NCI-H2107 treated with DMSO at 0.1 percent for 48 hours (cell line): Measurements from ENCODE around the gene ITGA5.

ENCODE experiments used
- DNase-seq: peaks from one replicate; lab custom pipeline; 2025; ENCODE audit not compliant: unreplicated experiment; lab: John Stamatoyannopoulos, UW

ITGA5 gene

GRCh38 chr12:54373649-54374561 lies 45.2 kb downstream of the ITGA5 start:
- DNase-seq: no peak

GRCh38 chr12:54372113-54372806 lies 46.8 kb downstream of the ITGA5 start:
- peak; percentile 24 for DNase-seq

- no peak for DNase-seq
Observed at GRCh38 chr12:54371328-54372112, 47.5 kb downstream of the ITGA5 start.

GRCh38 chr12:54370171-54370730 lies 48.8 kb downstream of the ITGA5 start:
- DNase-seq: no peak

- no peak for DNase-seq
Observed at GRCh38 chr12:54369597-54370131, 49.4 kb downstream of the ITGA5 start.

- peak; percentile 74 for DNase-seq
Observed at GRCh38 chr12:54368709-54369596, 50.1 kb downstream of the ITGA5 start.

GRCh38 chr12:54368025-54368708 lies 50.9 kb downstream of the ITGA5 start:
- DNase-seq: no peak

- DNase-seq: no peak
Observed at GRCh38 chr12:54364413-54364812, 54.7 kb downstream of the ITGA5 start, which contains the start of gene GPR84. Gene GPR84 (minus strand): TSS chr12:54364486. CDS start chr12:54363851, 635 bp downstream.

- no peak for DNase-seq
Observed at GRCh38 chr12:54363618-54364017, 55.4 kb downstream of the ITGA5 start.

GRCh38 chr12:54363047-54363446 lies 56.0 kb downstream of the ITGA5 start:
- no peak for DNase-seq

- peak; percentile 82 for DNase-seq
Observed at GRCh38 chr12:54360717-54361456, 58.2 kb downstream of the ITGA5 start.

GRCh38 chr12:54359762-54360351 lies 59.2 kb downstream of the ITGA5 start:
- DNase-seq: no peak

GRCh38 chr12:54358945-54359761 lies 59.9 kb downstream of the ITGA5 start:
- DNase-seq: peak; percentile 99

GRCh38 chr12:54358191-54358944 lies 60.7 kb downstream of the ITGA5 start:
- DNase-seq: peak; percentile 63

GRCh38 chr12:54357506-54358190 lies 61.4 kb downstream of the ITGA5 start:
- no peak for DNase-seq

GRCh38 chr12:54356951-54357356 lies 62.1 kb downstream of the ITGA5 start:
- DNase-seq: no peak
